ENCODE results near the gene SCN9A.
A peak's percentile ranks its signal among the peaks of the same experiment; 100 is the strongest.

Gene SCN9A

DNA sequence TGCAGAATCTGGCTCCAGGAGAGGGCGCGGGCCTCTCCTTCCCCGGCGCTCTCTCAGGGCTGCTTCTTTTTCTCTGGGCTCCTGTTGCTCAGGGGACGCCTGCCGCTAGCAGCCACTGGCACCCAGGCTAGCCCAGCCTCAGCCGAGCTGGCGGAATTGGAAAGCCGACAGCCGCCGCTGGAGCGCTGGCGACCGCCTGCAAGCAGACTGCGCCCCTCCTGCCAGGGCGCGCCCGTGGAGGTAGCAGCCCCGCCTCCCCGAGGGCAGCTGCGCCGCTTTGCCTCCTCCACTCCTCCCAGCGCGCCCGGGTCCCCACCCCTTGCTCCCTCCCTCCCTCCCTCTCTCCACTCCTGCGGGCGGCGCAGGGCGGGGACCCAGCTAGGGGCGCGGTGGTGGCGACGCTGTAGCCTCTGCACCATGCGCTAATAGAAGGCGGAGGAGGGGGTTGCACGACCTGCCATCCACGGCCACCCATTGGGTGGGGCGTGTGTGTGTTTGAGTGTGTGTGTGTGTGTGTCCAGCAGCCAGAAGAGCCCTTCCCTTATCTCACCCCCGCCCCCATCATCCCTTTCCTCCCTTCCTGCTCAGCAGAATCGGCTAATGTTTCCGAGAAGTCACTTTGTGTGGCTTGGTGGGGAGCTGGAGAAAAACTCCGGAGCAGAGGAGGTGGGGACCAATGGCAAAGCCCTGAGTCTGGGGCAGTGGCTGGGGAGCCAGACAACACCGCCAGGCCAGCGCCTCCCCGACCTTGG lies at the start of gene SCN9A:
SCN9A (minus strand) TSS at position 209 of the 752 bp plus-strand sequence. CDS start 64,188 bp downstream, outside the sequence.
- TF ChIP-seq, protein P1, sequence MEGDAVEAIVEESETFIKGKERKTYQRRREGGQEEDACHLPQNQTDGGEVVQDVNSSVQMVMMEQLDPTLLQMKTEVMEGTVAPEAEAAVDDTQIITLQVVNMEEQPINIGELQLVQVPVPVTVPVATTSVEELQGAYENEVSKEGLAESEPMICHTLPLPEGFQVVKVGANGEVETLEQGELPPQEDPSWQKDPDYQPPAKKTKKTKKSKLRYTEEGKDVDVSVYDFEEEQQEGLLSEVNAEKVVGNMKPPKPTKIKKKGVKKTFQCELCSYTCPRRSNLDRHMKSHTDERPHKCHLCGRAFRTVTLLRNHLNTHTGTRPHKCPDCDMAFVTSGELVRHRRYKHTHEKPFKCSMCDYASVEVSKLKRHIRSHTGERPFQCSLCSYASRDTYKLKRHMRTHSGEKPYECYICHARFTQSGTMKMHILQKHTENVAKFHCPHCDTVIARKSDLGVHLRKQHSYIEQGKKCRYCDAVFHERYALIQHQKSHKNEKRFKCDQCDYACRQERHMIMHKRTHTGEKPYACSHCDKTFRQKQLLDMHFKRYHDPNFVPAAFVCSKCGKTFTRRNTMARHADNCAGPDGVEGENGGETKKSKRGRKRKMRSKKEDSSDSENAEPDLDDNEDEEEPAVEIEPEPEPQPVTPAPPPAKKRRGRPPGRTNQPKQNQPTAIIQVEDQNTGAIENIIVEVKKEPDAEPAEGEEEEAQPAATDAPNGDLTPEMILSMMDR (IDR thresholded peaks at IDR 0.05; ENCODE audit: low read depth, low read length), result no peak
- peak; percentile 83 for DNase-seq (ENCODE audit: low read depth, low spot score)
- H3K4me3 ChIP-seq (ENCODE audit: low read depth, low read length), result peak within 1 kb of the TSS; percentile 72
- in situ Hi-C loops (cut with HindIII; ENCODE audit: low sequenced_read_pairs), result no loop called here

DNA sequence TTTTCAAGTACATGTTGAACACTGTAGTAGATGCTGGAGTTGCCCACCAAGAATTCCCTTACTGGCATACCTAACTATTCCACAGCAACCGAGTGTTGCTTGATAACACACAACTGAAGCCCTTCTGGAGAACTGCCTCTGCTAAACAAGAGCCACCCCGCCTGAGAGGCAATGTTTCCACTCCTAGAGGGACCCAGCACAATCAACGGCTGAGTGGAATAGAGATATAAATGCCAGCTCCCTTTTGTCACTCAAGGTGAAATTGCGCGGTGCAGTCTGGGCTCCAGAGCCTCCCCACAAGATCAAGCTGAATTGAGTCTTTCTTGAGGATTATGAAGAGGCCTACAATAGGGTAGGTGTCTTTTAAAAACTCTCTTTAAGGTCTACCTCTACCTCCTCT lies 49.1 kb upstream of the SCN9A start:
- in situ Hi-C loops (cut with HindIII; ENCODE audit: low sequenced_read_pairs), result no loop called here
- TF ChIP-seq, protein P1 (IDR thresholded peaks at IDR 0.05; ENCODE audit: low read depth, low read length), result no peak
- no peak for DNase-seq (ENCODE audit: low read depth, low spot score)
- H3K4me3 ChIP-seq (ENCODE audit: low read depth, low read length), result no peak overlapping the region

DNA sequence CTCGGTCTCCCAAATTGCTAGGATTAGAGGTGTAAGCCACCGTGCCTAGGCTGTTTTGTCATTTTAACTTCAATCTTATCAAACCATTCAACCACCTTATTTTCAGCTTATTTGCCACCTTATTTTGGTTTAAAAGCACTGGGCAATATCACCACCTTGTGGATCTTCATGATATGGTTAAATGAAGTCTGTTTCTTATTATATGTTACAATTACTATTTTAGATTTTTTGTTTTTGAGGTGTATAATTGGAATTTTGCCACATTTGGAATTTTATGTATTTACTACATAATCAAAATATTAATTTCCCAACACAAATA lies 43.8 kb upstream of the SCN9A start:
- no peak overlapping the region for H3K4me3 ChIP-seq (ENCODE audit: low read depth, low read length)
- peak; percentile 72 for DNase-seq (ENCODE audit: low read depth, low spot score)
- in situ Hi-C loops (cut with HindIII; ENCODE audit: low sequenced_read_pairs), result no loop called here
- TF ChIP-seq, protein P1 (IDR thresholded peaks at IDR 0.05; ENCODE audit: low read depth, low read length), result peak; percentile 52

DNA sequence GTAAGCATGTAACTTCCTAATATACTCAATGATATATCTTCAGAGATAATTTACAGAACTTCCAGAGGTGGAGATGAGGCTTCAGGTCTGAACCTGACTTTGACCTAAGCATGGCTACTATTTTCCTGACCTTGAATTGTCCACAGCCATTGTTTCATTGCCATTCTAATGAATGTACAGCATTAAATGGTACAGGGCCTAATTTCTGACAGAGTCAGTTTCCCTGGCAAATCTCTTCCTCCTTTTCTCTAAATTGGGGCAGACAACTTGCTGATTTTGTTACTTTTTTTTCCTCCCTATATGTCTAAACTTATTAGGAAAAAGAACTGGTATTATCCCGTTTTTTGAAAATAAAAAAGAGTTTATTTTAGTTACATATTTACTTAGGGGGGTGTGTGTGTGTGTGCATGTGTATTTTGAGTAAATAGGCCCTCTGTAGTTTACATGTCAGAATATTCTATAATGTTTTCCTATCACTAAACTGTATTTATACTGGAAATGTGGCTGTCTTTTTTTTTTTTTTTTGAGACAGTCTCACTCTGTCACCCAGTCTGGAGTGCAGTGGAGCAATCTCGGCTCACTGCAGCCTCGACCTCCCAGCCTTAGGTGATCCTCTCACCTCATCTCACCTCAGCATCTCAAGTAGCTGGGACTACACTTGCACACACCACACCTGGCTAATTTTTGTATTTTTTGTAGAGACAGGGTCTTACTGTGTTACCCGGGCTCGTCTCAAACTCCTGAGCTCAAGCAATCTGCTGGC lies 43.3 kb upstream of the SCN9A start:
- in situ Hi-C loops (cut with HindIII; ENCODE audit: low sequenced_read_pairs), result no loop called here
- H3K4me3 ChIP-seq (ENCODE audit: low read depth, low read length), result no peak overlapping the region
- TF ChIP-seq, protein P1 (IDR thresholded peaks at IDR 0.05; ENCODE audit: low read depth, low read length), result no peak
- DNase-seq (ENCODE audit: low read depth, low spot score), result no peak

DNA sequence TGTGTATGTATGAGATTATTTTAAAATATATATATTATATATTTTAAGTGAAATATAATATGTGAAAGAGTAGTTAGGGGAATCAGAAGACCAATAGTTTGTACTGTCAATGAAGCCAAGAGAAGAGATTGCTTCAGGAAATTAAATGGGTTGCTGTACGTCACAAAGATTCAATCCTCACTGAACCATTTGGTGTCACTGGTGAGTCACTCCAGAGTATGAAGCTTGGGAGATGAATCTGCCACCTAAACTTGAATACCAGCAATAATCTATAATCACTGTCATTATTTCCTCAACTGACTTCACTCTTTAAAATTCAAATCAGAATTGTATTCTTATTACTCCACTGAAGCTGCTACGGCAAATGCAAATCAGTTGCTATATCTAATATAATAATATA lies 41.9 kb upstream of the SCN9A start:
- DNase-seq (ENCODE audit: low read depth, low spot score), result peak; percentile 54
- H3K4me3 ChIP-seq (ENCODE audit: low read depth, low read length), result no peak overlapping the region
- in situ Hi-C loops (cut with HindIII; ENCODE audit: low sequenced_read_pairs), result no loop called here
- TF ChIP-seq, protein P1 (IDR thresholded peaks at IDR 0.05; ENCODE audit: low read depth, low read length), result peak; percentile 19

DNA sequence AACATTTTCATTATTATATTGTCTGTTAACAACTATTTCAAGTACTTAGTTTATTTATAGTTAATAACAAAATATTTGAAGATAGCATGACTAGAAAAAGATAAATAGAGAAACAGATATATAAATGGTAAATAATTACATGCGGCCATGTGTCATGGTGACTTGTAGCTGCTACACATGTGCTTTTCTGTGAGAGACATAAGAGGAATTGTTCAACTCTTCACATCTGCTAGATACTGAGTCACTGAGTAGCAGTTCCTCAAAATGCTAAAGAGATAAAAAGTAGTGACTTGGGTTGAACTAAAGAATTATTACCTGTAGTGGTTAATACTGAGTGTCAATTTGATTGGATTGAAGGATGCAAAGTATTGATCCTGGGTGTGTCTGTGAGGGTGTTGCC lies 37.5 kb upstream of the SCN9A start:
- H3K4me3 ChIP-seq (ENCODE audit: low read depth, low read length), result no peak overlapping the region
- TF ChIP-seq, protein P1 (IDR thresholded peaks at IDR 0.05; ENCODE audit: low read depth, low read length), result no peak
- in situ Hi-C loops (cut with HindIII; ENCODE audit: low sequenced_read_pairs), result no loop called here
- DNase-seq (ENCODE audit: low read depth, low spot score), result no peak
